ENCODE measurements around the gene ACSBG1.

Gene ACSBG1

GRCh38 chr15:78244893-78245292, 10.5 kb upstream of the ACSBG1 start:
- Histone ChIP-seq H3K27me3 (ENCODE audit: insufficient read depth, low read length, poor library complexity) (no peaks in the 10 kb centered on the region), H3K4me3 (ENCODE audit: low read depth in 1 of 2, low read length in 2 of 2) (no peak overlapping the region), H4K20me1 (ENCODE audit: insufficient read depth, low read length) (no peaks in the 10 kb centered on the region), H3K9me3 (ENCODE audit: insufficient read depth, low read length, severe bottlenecking) (no peaks in the 10 kb centered on the region), H3K27ac (ENCODE audit: low read length) (no peak overlapping the region), H2AFZ (ENCODE audit: low read depth, low read length) (no peak overlapping the region), H3K36me3 (ENCODE audit: insufficient read depth, low read length) (no peaks in the 10 kb centered on the region), H3K9ac (ENCODE audit: low read depth, low read length) (no peak overlapping the region), H3K4me2 (ENCODE audit: insufficient read depth, low read length) (no peak overlapping the region), H3K79me2 (ENCODE audit: insufficient read depth, low read length) (no peaks in the 10 kb centered on the region), H3K4me1 (ENCODE audit: insufficient read depth, low read length) (no peaks in the 10 kb centered on the region)
- DNase-seq (no peak), ATAC-seq (ENCODE audit: insufficient read depth, low read depth) (no peak)
- TF ChIP-seq EZH2 (IDR thresholded peaks at IDR 0.05; ENCODE audit: borderline replicate concordance, low read depth, low read length, severe bottlenecking) (no peak), CTCF (IDR thresholded peaks at IDR 0.05; ENCODE audit: borderline replicate concordance, extremely low read depth, low read length, poor library complexity, severe bottlenecking) (no peak)

GRCh38 chr15:78244101-78244500, 9.7 kb upstream of the ACSBG1 start:
- no peak overlapping the region for H3K4me2 ChIP-seq (ENCODE audit: insufficient read depth, low read length)

GRCh38 chr15:78243491-78243941, 9.2 kb upstream of the ACSBG1 start:
- no peak overlapping the region for H3K9ac ChIP-seq (ENCODE audit: low read depth, low read length)

More at GRCh38 chr15:78244101-78244500, 9.7 kb upstream of the ACSBG1 start:
- no peak overlapping the region for H3K27ac ChIP-seq (ENCODE audit: low read length)
- TF ChIP-seq EZH2 (IDR thresholded peaks at IDR 0.05; ENCODE audit: borderline replicate concordance, low read depth, low read length, severe bottlenecking): no peak
- no peak for TF ChIP-seq CTCF (IDR thresholded peaks at IDR 0.05; ENCODE audit: borderline replicate concordance, extremely low read depth, low read length, poor library complexity, severe bottlenecking)
- no peaks in the 10 kb centered on the region for H3K36me3 ChIP-seq (ENCODE audit: insufficient read depth, low read length)
- H3K27me3 ChIP-seq (ENCODE audit: insufficient read depth, low read length, poor library complexity): no peaks in the 10 kb centered on the region
- no peak for ATAC-seq (ENCODE audit: insufficient read depth, low read depth)
- H3K4me3 ChIP-seq (ENCODE audit: low read depth in 1 of 2, low read length in 2 of 2): no peak overlapping the region
- H3K9ac ChIP-seq (ENCODE audit: low read depth, low read length): no peak overlapping the region
- no peak overlapping the region for H2AFZ ChIP-seq (ENCODE audit: low read depth, low read length)
- no peaks in the 10 kb centered on the region for H3K9me3 ChIP-seq (ENCODE audit: insufficient read depth, low read length, severe bottlenecking)
- H3K79me2 ChIP-seq (ENCODE audit: insufficient read depth, low read length): no peaks in the 10 kb centered on the region
- no peaks in the 10 kb centered on the region for H4K20me1 ChIP-seq (ENCODE audit: insufficient read depth, low read length)
- H3K4me1 ChIP-seq (ENCODE audit: insufficient read depth, low read length): no peaks in the 10 kb centered on the region
- no peak for DNase-seq

More at GRCh38 chr15:78243491-78243941, 9.2 kb upstream of the ACSBG1 start:
- no peaks in the 10 kb centered on the region for H3K27me3 ChIP-seq (ENCODE audit: insufficient read depth, low read length, poor library complexity)
- H3K4me1 ChIP-seq (ENCODE audit: insufficient read depth, low read length): no peaks in the 10 kb centered on the region
- no peaks in the 10 kb centered on the region for H3K36me3 ChIP-seq (ENCODE audit: insufficient read depth, low read length)
- DNase-seq (no peak), ATAC-seq (ENCODE audit: insufficient read depth, low read depth) (no peak)
- no peak overlapping the region for H3K4me3 ChIP-seq (ENCODE audit: low read depth in 1 of 2, low read length in 2 of 2)
- H3K79me2 ChIP-seq (ENCODE audit: insufficient read depth, low read length): no peaks in the 10 kb centered on the region
- H3K27ac ChIP-seq (ENCODE audit: low read length): no peak overlapping the region
- no peak overlapping the region for H2AFZ ChIP-seq (ENCODE audit: low read depth, low read length)
- H3K4me2 ChIP-seq (ENCODE audit: insufficient read depth, low read length): no peak overlapping the region
- no peaks in the 10 kb centered on the region for H3K9me3 ChIP-seq (ENCODE audit: insufficient read depth, low read length, severe bottlenecking)
- no peak for TF ChIP-seq CTCF (IDR thresholded peaks at IDR 0.05; ENCODE audit: borderline replicate concordance, extremely low read depth, low read length, poor library complexity, severe bottlenecking)
- no peaks in the 10 kb centered on the region for H4K20me1 ChIP-seq (ENCODE audit: insufficient read depth, low read length)

All from DND-41 (cell line).